IMR-90 (cell line): ENCODE measurements around the gene FAM219A. TPM values are rescaled to one million over a fixed set of nuclear protein-coding genes. Genes with fewer than 3 reads are reported as not detected.

Experiments
- ATAC-seq: fragments of 200-7000 bp; cut with Tn5 transposase; 2 replicates; pipeline ENCODE4 v1.9.1; 2020; ENCODE audit warnings: low read depth, mild to moderate bottlenecking, moderate library complexity
- BruUV-seq: library from RNA; stranded (reverse); fragments of 400-500 nt; replicated peaks from 2 replicates; lab custom pipeline; 2021; lab: Mats Ljungman, UMichigan
- CTCF ChIA-PET: fragments of 300-600 bp; formaldehyde crosslinking; extraction: SDS; loops from one replicate; lab custom pipeline; 2021; ENCODE audit warnings: antibody characterized with exemption; lab: Yijun Ruan, JAX
- POLR2A ChIA-PET: fragments of 300-600 bp; sonication (Branson Sonifier 250); formaldehyde crosslinking; loops from one replicate; lab custom pipeline; 2022; ENCODE audit warnings: antibody characterized with exemption; ENCODE audit not compliant: unreplicated experiment; lab: Charles Lee
- DNase-seq: peaks from one replicate; pipeline ENCODE4 v3.0.0; 2013
- H2AFZ ChIP-seq: replicated peaks from 2 replicates; pipeline ENCODE3; 2013; ENCODE audit warnings: low read length, mild to moderate bottlenecking; ENCODE audit not compliant: poor library complexity
- H2AK5ac ChIP-seq: 2 replicates; pipeline ENCODE4 v1.6.1; 2013; ENCODE audit warnings: low read depth, low read length, inconsistent platforms
- H2AK9ac ChIP-seq: replicated peaks from 2 replicates; pipeline ENCODE3; 2013; ENCODE audit warnings: mild to moderate bottlenecking, low read depth, low read length, moderate library complexity; ENCODE audit not compliant: poor library complexity
- H2BK120ac ChIP-seq: 2 replicates; pipeline ENCODE4 v1.6.1; 2013; ENCODE audit warnings: low read depth, low read length, inconsistent platforms
- H2BK15ac ChIP-seq: 3 replicates; pipeline ENCODE4 v1.6.1; 2013; ENCODE audit warnings: low read depth, low read length, inconsistent platforms
- H2BK20ac ChIP-seq: 2 replicates; pipeline ENCODE4 v1.6.1; 2013; ENCODE audit warnings: low read depth, mild to moderate bottlenecking, inconsistent platforms, low read length, moderate library complexity
- H2BK5ac ChIP-seq: 2 replicates; pipeline ENCODE4 v1.6.1; 2013; ENCODE audit warnings: mild to moderate bottlenecking, low read depth, low read length, inconsistent platforms; ENCODE audit not compliant: poor library complexity, severe bottlenecking
- H3K14ac ChIP-seq: replicated peaks from 2 replicates; pipeline ENCODE4 v1.6.1; 2013; ENCODE audit warnings: low read depth, low read length, inconsistent platforms
- H3K18ac ChIP-seq: 2 replicates; pipeline ENCODE4 v1.6.1; 2013; ENCODE audit warnings: low read depth, low read length, control low read depth
- H3K23ac ChIP-seq: 2 replicates; pipeline ENCODE4 v1.6.1; 2013; ENCODE audit warnings: low read depth, low read length, inconsistent platforms
- H3K27ac ChIP-seq: 2 replicates; pipeline ENCODE4 v1.5.1; 2013; ENCODE audit warnings: mild to moderate bottlenecking, control low read depth, low read length; ENCODE audit not compliant: insufficient read depth
- H3K27me3 ChIP-seq: 2 replicates; pipeline ENCODE4 v1.6.1; 2013; ENCODE audit warnings: low read length; ENCODE audit not compliant: control insufficient read depth, insufficient read depth
- H3K36me3 ChIP-seq: 2 replicates; pipeline ENCODE4 v1.6.1; 2013; ENCODE audit warnings: low read length, mixed read lengths; ENCODE audit not compliant: control insufficient read depth, insufficient read depth
- H3K4ac ChIP-seq: 2 replicates; pipeline ENCODE4 v1.6.1; 2013; ENCODE audit warnings: low read depth, low read length, inconsistent platforms
- H3K4me1 ChIP-seq: 2 replicates; pipeline ENCODE4 v1.6.1; 2013; ENCODE audit warnings: low read length, mixed read lengths; ENCODE audit not compliant: control insufficient read depth, insufficient read depth
- H3K4me2 ChIP-seq: 2 replicates; pipeline ENCODE4 v1.6.1; 2013; ENCODE audit warnings: low read depth, mild to moderate bottlenecking, control low read depth, low read length, moderate library complexity
- H3K4me3 ChIP-seq: 2 replicates; pipeline ENCODE4 v1.5.1; 2013; ENCODE audit warnings: low read depth, mild to moderate bottlenecking, control low read depth, low read length, moderate library complexity; ENCODE audit not compliant: insufficient read depth
- H3K56ac ChIP-seq: 2 replicates; pipeline ENCODE4 v1.6.1; 2013; ENCODE audit warnings: low read length, inconsistent platforms; ENCODE audit not compliant: insufficient read depth; ENCODE audit errors: extremely low read depth
- H3K79me1 ChIP-seq, 2 experiments: 2 replicates each; pipeline ENCODE4 v1.6.1; 2013; ENCODE audit warnings: low read length in 2 of 2, inconsistent platforms in 1 of 2, low read depth in 1 of 2
- H3K9ac ChIP-seq: 2 replicates; pipeline ENCODE4 v1.6.1; 2013; ENCODE audit warnings: low read depth, low read length, control low read depth
- H3K9me1 ChIP-seq: 2 replicates; pipeline ENCODE4 v1.6.1; 2013; ENCODE audit warnings: low read length, inconsistent platforms; ENCODE audit not compliant: insufficient read depth
- H3K9me3 ChIP-seq: 2 replicates; pipeline ENCODE4 v1.6.1; 2013; ENCODE audit warnings: low read length; ENCODE audit not compliant: control insufficient read depth, insufficient read depth
- H4K20me1 ChIP-seq: 2 replicates; pipeline ENCODE4 v1.6.1; 2013; ENCODE audit warnings: low read length, inconsistent platforms; ENCODE audit not compliant: insufficient read depth
- H4K5ac ChIP-seq: 2 replicates; pipeline ENCODE4 v1.6.1; 2013; ENCODE audit warnings: mild to moderate bottlenecking, low read depth, low read length, control low read depth
- H4K8ac ChIP-seq, 2 experiments: 2 replicates each; pipeline ENCODE4 v1.6.1; 2013; ENCODE audit warnings: low read depth in 2 of 2, low read length in 2 of 2, control low read depth in 1 of 2, inconsistent platforms in 1 of 2
- H4K91ac ChIP-seq: 2 replicates; pipeline ENCODE4 v1.6.1; 2013; ENCODE audit warnings: low read depth, low read length, inconsistent platforms; ENCODE audit not compliant: insufficient read depth
- BHLHE40 ChIP-seq: fragments of 150-350 bp; IDR thresholded peaks from 2 replicates; pipeline ENCODE4 v1.6.1; 2016; ENCODE audit warnings: mild to moderate bottlenecking, low read depth, low read length
- CHD1 ChIP-seq: IDR thresholded peaks from 2 replicates; pipeline ENCODE4 v1.6.1; 2012; ENCODE audit warnings: low read depth, low read length, improper control_type of control experiment
- CTCF ChIP-seq: conservative IDR thresholded peaks from 2 replicates; pipeline ENCODE4 v1.5.1; 2012; ENCODE audit warnings: mild to moderate bottlenecking, low read depth, low read length, improper control_type of control experiment
- ELK1 ChIP-seq: fragments of 150-350 bp; IDR thresholded peaks from 2 replicates; pipeline ENCODE4 v1.6.1; 2016; ENCODE audit warnings: low read depth, mild to moderate bottlenecking, low read length, moderate library complexity, borderline replicate concordance
- FOS ChIP-seq: fragments of 150-350 bp; IDR thresholded peaks from 2 replicates; pipeline ENCODE4 v1.6.1; 2016; ENCODE audit warnings: low read depth, low read length
- MAZ ChIP-seq: IDR thresholded peaks from 2 replicates; pipeline ENCODE4 v1.6.1; 2012; ENCODE audit warnings: low read depth, mild to moderate bottlenecking, low read length, improper control_type of control experiment, moderate library complexity, borderline replicate concordance
- NFE2L2 ChIP-seq: fragments of 150-350 bp; IDR thresholded peaks from 2 replicates; pipeline ENCODE4 v1.6.1; 2016; ENCODE audit warnings: low read depth, mild to moderate bottlenecking, low read length
- POLR2A ChIP-seq: IDR thresholded peaks from 2 replicates; pipeline ENCODE4 v1.6.1; 2012; ENCODE audit warnings: mild to moderate bottlenecking, low read depth, low read length
- RAD21 ChIP-seq: IDR thresholded peaks from 2 replicates; pipeline ENCODE4 v1.6.1; 2012; ENCODE audit warnings: low read length, improper control_type of control experiment
- RCOR1 ChIP-seq: IDR thresholded peaks from 2 replicates; pipeline ENCODE4 v1.6.1; 2012; ENCODE audit warnings: mild to moderate bottlenecking, low read length, improper control_type of control experiment; ENCODE audit not compliant: insufficient replicate concordance
- SMC3 ChIP-seq: fragments of 150-350 bp; IDR thresholded peaks from 2 replicates; pipeline ENCODE4 v1.6.1; 2016; ENCODE audit warnings: low read depth, mild to moderate bottlenecking, antibody characterized with exemption, low read length, moderate library complexity
- USF2 ChIP-seq: fragments of 150-350 bp; IDR thresholded peaks from 2 replicates; pipeline ENCODE4 v1.6.1; 2017; ENCODE audit warnings: mild to moderate bottlenecking, antibody characterized with exemption, low read length, low read depth
- WGBS, 2 experiments: methylation state at CpG; one replicate each; pipeline versions ENCODE4 v1.1.5 to v1.1.7; 2013; ENCODE audit warnings: missing lambda C conversion rate in 2 of 2; ENCODE audit not compliant: insufficient read length in 1 of 2; ENCODE audit errors: extremely low coverage in 2 of 2; 5-methylcytosine and 5-hydroxymethylcytosine counted together
- dilution Hi-C: fragments of 300-500 bp; cut with HindIII; formaldehyde crosslinking; loops from one replicate; pipeline ENCODE4 v1.14.3; 2018; ENCODE audit warnings: low sequenced_read_pairs; ENCODE audit not compliant: unreplicated experiment
- in situ Hi-C: fragments of 300-500 bp; cut with MboI; formaldehyde crosslinking; loops from 3 replicates; pipeline ENCODE4 v1.14.3; 2019; ENCODE audit warnings: low sequenced_read_pairs, inconsistent platforms, mixed read lengths
- intact Hi-C: fragments of 100-400 bp; cut with micrococcal nuclease; formaldehyde crosslinking; loops from 2 replicates; pipeline ENCODE4 v1.10.0; 2022
- polyA plus RNA-seq, 3 experiments: library from polyadenylated mRNA; depleted of rRNA; stranded (reverse); fragments of >200 nt; gene quantifications; 2 replicates each; pipeline ENCODE4 v1.2.3, GENCODE V29; 2012; ENCODE audit warnings: low replicate concordance in 1 of 3
- total RNA-seq: library from RNA; depleted of rRNA; stranded (reverse); fragments of >200 nt; gene quantifications from 2 replicates; pipeline ENCODE4 v1.2.3, GENCODE V29; 2012

Gene FAM219A
- total and polyA plus RNA-seq, 2 of the 4 experiments (the other 2 are of a cell fraction), result 4.8 to 20.8 TPM

DNA sequence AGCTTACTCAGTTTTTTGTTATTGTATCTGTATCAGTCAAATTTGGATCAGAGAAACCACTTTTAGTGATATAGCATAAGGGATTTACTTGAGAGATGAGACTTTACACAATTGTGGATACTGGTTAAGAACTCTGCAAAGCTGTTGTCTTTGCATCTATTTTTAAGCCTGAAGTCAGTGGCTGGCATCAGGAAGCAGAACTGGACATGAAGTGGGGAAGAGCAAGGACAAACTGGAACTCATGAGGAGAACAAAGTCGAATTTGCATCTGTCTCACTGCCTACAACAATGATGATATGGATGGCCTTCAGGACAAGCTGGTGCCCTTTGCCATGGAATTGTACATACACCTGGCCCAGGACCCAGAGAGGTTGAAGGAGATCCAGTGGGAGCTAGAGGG, 65.9 kb downstream of the FAM219A start:
- Histone ChIP-seq H4K20me1 (no peaks in the 10 kb centered on the region), H2BK120ac (no peak overlapping the region), H2AFZ (no peak overlapping the region), H2BK15ac (no peak overlapping the region), H3K4me1 (no peaks in the 10 kb centered on the region; the same call in 1 of the 2 replicates), H3K4ac (no peak overlapping the region), H3K9me3 (no peaks in the 10 kb centered on the region), H3K79me1 (no peaks in the 10 kb centered on the region), H3K36me3 (peaks cover 6% of the 10 kb centered on the region), H3K56ac (no peak overlapping the region), H3K27me3 (no peaks in the 10 kb centered on the region), H3K27ac (no peak overlapping the region), H3K18ac (no peak overlapping the region), H2BK5ac (no peak overlapping the region), H3K4me2 (no peak overlapping the region), H3K4me3 (no peak overlapping the region), H3K14ac (no peak overlapping the region), H2AK5ac (no peak overlapping the region), H3K23ac (no peak overlapping the region), H3K9ac (no peak overlapping the region), H4K5ac (no peak overlapping the region), H4K91ac (no peak overlapping the region), H2BK20ac (no peak overlapping the region), H4K8ac (no peak overlapping the region), H3K9me1 (no peaks in the 10 kb centered on the region), H2AK9ac (no peak overlapping the region)
- in situ Hi-C loops (no loop called here), intact Hi-C loops (no loop called here), dilution Hi-C loops (no loop called here)
- ChIA-PET CTCF (interaction anchor here (1.3 kb wide), 1 partner anchor 12 kb away, joined by 7 read pairs; no protein-coding TSS in a partner anchor), POLR2A (no interaction called here)
- no peak for DNase-seq
- WGBS, 2 experiments, result no CpG with 5 or more reads among the region's 1 CpG
- no TSS peak for BruUV-seq
- ATAC-seq, result no peak
- no peak for TF ChIP-seq POLR2A
- no peak for TF ChIP-seq RAD21
- TF ChIP-seq FOS, result no peak
- TF ChIP-seq CHD1, result no peak
- TF ChIP-seq RCOR1, result no peak
- TF ChIP-seq MAZ, result no peak
- TF ChIP-seq SMC3, result no peak
- no peak for TF ChIP-seq ELK1
- no peak for TF ChIP-seq CTCF
- no peak for TF ChIP-seq NFE2L2
- TF ChIP-seq USF2, result no peak
- no peak for TF ChIP-seq BHLHE40
